Measurements from ENCODE around the gene EPHB2. TPM values are rescaled to one million over a fixed set of nuclear protein-coding genes. Genes with fewer than 3 reads are reported as not detected.

Gene EPHB2
- total RNA-seq, 1 donor from 2014 or later = not detected

DNA sequence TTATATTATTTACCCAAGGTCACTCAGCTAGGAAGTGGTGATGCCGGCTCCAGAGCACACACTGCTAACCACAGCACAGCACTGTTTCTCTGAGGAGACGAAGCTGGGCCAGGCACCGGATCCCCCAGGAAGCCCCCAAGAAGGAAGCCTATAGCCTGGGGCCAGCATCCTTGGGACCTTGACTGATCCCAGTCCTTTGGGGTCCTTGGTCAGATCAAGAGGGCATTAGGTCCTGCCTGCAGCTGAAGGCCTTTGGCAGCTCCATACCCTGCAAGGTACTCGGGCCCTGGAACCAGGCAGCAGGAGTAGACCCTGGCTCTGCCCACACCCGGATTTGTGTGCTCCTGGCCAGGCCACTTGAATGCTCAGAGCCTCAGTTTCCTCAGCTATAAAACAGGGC is 134.0 kb downstream of the EPHB2 start:
- no peaks in the 10 kb centered on the region for H3K9me3 Mint-ChIP-seq
- intact Hi-C loops (cut with micrococcal nuclease) = no loop called here
- peaks cover 13% of the 10 kb centered on the region for H3K27me3 Mint-ChIP-seq (ENCODE audit: low read depth)
- H3K27ac Mint-ChIP-seq = no peak overlapping the region
- H3K4me1 Mint-ChIP-seq (ENCODE audit: low read depth) = no peaks in the 10 kb centered on the region
- no peaks in the 10 kb centered on the region for H3K36me3 Mint-ChIP-seq (ENCODE audit: low read depth)
- DNase-seq (ENCODE audit: low spot score) = no peak
- no peak overlapping the region for H3K4me3 Mint-ChIP-seq (ENCODE audit: low read depth)

DNA sequence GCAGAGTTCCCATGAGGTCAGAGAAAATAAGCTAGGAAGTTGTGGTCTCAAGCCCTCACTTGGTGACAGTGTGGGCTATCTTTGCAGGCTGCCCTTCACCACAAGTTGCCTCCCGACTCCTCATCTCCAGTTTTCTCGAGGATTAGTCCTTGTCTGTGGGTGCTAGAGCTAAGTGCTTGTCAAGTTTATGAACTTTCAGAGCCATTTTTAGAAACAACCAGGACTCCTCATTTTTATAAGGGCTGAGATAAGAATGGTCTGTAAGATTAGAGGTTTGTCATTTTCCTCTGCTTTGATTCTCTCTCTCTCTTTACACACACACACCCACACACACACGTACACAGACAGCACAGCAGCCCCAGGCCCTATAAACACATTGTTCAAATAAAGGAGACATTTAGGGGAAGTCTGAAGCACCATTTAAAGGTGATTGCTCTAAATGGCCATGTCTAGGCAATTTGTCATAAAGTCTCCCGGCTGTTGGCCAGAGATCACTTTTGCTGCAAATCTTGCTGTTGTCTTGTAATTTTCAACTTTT is 134.8 kb downstream of the EPHB2 start:
- Mint-ChIP-seq H3K27ac (no peak overlapping the region), H3K9me3 (no peaks in the 10 kb centered on the region), H3K27me3 (ENCODE audit: low read depth) (peaks cover 13% of the 10 kb centered on the region), H3K4me3 (ENCODE audit: low read depth) (no peak overlapping the region), H3K4me1 (ENCODE audit: low read depth) (no peaks in the 10 kb centered on the region), H3K36me3 (ENCODE audit: low read depth) (no peaks in the 10 kb centered on the region)
- intact Hi-C loops (cut with micrococcal nuclease) = no loop called here
- DNase-seq (ENCODE audit: low spot score) = no peak

GRCh38 chr1:22846458-22846857 is 135.8 kb downstream of the EPHB2 start:
- Mint-ChIP-seq H3K27me3 (ENCODE audit: low read depth) (peaks cover 13% of the 10 kb centered on the region), H3K27ac (no peak overlapping the region), H3K4me1 (ENCODE audit: low read depth) (no peaks in the 10 kb centered on the region), H3K9me3 (no peaks in the 10 kb centered on the region), H3K36me3 (ENCODE audit: low read depth) (no peaks in the 10 kb centered on the region), H3K4me3 (ENCODE audit: low read depth) (no peak overlapping the region)
- intact Hi-C loops (cut with micrococcal nuclease) = no loop called here
- DNase-seq (ENCODE audit: low spot score) = no peak

- no peak overlapping the region for H3K4me3 Mint-ChIP-seq (ENCODE audit: low read depth)
- intact Hi-C loops (cut with micrococcal nuclease) = no loop called here
- no peaks in the 10 kb centered on the region for H3K4me1 Mint-ChIP-seq (ENCODE audit: low read depth)
- H3K36me3 Mint-ChIP-seq (ENCODE audit: low read depth) = no peaks in the 10 kb centered on the region
- DNase-seq (ENCODE audit: low spot score) = no peak
- no peaks in the 10 kb centered on the region for H3K9me3 Mint-ChIP-seq
- H3K27me3 Mint-ChIP-seq (ENCODE audit: low read depth) = peaks cover 13% of the 10 kb centered on the region
- no peak overlapping the region for H3K27ac Mint-ChIP-seq
Measured at GRCh38 chr1:22847249-22847648, 136.6 kb downstream of the EPHB2 start.

- Mint-ChIP-seq H3K36me3 (ENCODE audit: low read depth) (no peaks in the 10 kb centered on the region), H3K4me3 (ENCODE audit: low read depth) (no peak overlapping the region), H3K9me3 (no peaks in the 10 kb centered on the region), H3K27ac (no peak overlapping the region), H3K4me1 (ENCODE audit: low read depth) (no peaks in the 10 kb centered on the region), H3K27me3 (ENCODE audit: low read depth) (peaks cover 13% of the 10 kb centered on the region)
- DNase-seq (ENCODE audit: low spot score) = no peak
- intact Hi-C loops (cut with micrococcal nuclease) = no loop called here
Measured at GRCh38 chr1:22847709-22848108, 137.1 kb downstream of the EPHB2 start.

DNA sequence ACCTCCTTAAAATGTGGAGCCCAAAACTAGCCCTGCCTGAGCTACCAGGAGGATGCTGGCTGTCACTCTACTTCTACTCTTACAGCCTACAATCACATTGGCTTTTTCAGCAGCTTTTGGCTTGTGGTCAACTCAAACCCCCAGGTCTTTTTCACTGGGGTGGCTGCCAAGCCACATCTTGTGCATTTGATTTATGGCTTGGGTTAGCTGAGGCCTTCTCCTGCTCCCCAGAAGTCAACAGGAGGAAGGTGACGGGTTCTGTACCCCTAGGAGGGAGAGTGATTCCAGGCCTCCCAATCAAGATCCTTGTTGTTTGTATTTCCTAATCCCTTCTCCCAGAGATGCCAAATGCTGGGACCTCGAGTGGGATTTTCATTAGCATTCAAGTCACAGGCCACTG is 137.8 kb downstream of the EPHB2 start:
- Mint-ChIP-seq H3K27me3 (ENCODE audit: low read depth) (peaks cover 13% of the 10 kb centered on the region), H3K4me3 (ENCODE audit: low read depth) (no peak overlapping the region), H3K36me3 (ENCODE audit: low read depth) (no peaks in the 10 kb centered on the region), H3K9me3 (no peaks in the 10 kb centered on the region), H3K27ac (no peak overlapping the region), H3K4me1 (ENCODE audit: low read depth) (no peaks in the 10 kb centered on the region)
- intact Hi-C loops (cut with micrococcal nuclease) = no loop called here
- DNase-seq (ENCODE audit: low spot score) = no peak

- H3K27ac Mint-ChIP-seq = no peak overlapping the region
- H3K27me3 Mint-ChIP-seq (ENCODE audit: low read depth) = peaks cover 13% of the 10 kb centered on the region
- H3K36me3 Mint-ChIP-seq (ENCODE audit: low read depth) = no peaks in the 10 kb centered on the region
- intact Hi-C loops (cut with micrococcal nuclease) = no loop called here
- no peak overlapping the region for H3K4me3 Mint-ChIP-seq (ENCODE audit: low read depth)
- no peak for DNase-seq (ENCODE audit: low spot score)
- H3K9me3 Mint-ChIP-seq = no peaks in the 10 kb centered on the region
- H3K4me1 Mint-ChIP-seq (ENCODE audit: low read depth) = no peaks in the 10 kb centered on the region
Measured at GRCh38 chr1:22849770-22850169, 139.1 kb downstream of the EPHB2 start.

- H3K4me3 Mint-ChIP-seq (ENCODE audit: low read depth) = no peak overlapping the region
Measured at GRCh38 chr1:22850281-22850680, 139.6 kb downstream of the EPHB2 start.

DNA sequence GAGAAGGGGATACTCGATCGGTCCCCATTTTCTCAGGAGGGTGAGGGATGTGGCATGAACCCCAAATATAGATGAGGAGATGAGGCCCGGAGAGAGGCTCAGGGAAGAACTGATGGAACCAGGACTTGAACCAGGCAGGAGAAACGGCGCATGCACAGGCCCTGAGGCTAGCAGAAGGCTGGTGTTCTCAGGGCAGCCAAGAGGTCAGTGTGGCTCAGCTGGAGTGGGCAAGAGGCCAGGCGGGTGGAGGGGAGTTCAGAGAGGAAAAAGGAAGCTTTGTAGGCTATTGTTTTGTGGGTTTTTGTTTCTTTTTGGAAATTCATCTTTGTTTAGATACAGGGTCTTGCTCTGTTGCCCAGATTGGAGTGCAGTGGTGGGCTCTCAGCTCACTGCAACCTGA is 140.0 kb downstream of the EPHB2 start:
- no peak for DNase-seq (ENCODE audit: low spot score)
- intact Hi-C loops (cut with micrococcal nuclease) = no loop called here
- no peak overlapping the region for H3K4me3 Mint-ChIP-seq (ENCODE audit: low read depth)
- H3K9me3 Mint-ChIP-seq = no peaks in the 10 kb centered on the region
- no peak overlapping the region for H3K27ac Mint-ChIP-seq
- H3K27me3 Mint-ChIP-seq (ENCODE audit: low read depth) = peaks cover 10% of the 10 kb centered on the region
- H3K36me3 Mint-ChIP-seq (ENCODE audit: low read depth) = no peaks in the 10 kb centered on the region
- no peaks in the 10 kb centered on the region for H3K4me1 Mint-ChIP-seq (ENCODE audit: low read depth)

More at GRCh38 chr1:22850281-22850680, 139.6 kb downstream of the EPHB2 start:
- intact Hi-C loops (cut with micrococcal nuclease) = no loop called here
- no peak for DNase-seq (ENCODE audit: low spot score)
- Mint-ChIP-seq H3K4me1 (ENCODE audit: low read depth) (no peaks in the 10 kb centered on the region), H3K27me3 (ENCODE audit: low read depth) (peaks cover 13% of the 10 kb centered on the region), H3K36me3 (ENCODE audit: low read depth) (no peaks in the 10 kb centered on the region), H3K27ac (no peak overlapping the region), H3K9me3 (no peaks in the 10 kb centered on the region)

GRCh38 chr1:22851517-22851916 is 140.9 kb downstream of the EPHB2 start:
- no peak for DNase-seq (ENCODE audit: low spot score)
- Mint-ChIP-seq H3K4me3 (ENCODE audit: low read depth) (no peak overlapping the region), H3K9me3 (no peaks in the 10 kb centered on the region), H3K27ac (no peak overlapping the region), H3K4me1 (ENCODE audit: low read depth) (no peaks in the 10 kb centered on the region), H3K27me3 (ENCODE audit: low read depth) (peaks cover 5% of the 10 kb centered on the region), H3K36me3 (ENCODE audit: low read depth) (no peaks in the 10 kb centered on the region)
- intact Hi-C loops (cut with micrococcal nuclease) = no loop called here

DNA sequence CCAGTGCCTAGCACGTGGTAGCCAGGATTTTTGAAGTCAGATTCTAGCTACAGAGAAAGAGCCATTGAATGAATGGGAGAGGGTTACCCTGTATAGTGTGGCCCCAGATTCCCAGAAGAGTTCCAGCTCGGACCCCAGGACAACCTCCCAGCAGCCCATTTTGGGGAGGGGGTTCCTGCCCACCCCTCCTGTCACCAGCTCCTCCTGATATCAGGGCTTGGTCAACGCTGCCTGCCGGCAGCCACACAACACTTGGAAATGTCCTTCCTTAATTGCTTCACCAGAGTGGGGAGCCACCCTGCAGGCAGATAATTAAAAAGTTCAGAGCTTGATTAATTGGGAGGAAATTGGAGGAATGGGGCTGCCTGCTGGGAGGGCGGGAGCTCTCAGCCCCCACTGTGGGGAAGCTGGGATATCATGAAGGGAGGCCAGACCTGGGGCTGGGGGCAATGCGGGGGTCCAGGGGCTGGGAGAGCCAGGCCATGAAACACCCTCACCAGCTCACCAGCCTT is 141.6 kb downstream of the EPHB2 start:
- no peaks in the 10 kb centered on the region for H3K4me1 Mint-ChIP-seq (ENCODE audit: low read depth)
- H3K9me3 Mint-ChIP-seq = no peaks in the 10 kb centered on the region
- peaks cover 2% of the 10 kb centered on the region for H3K27me3 Mint-ChIP-seq (ENCODE audit: low read depth)
- intact Hi-C loops (cut with micrococcal nuclease) = no loop called here
- no peaks in the 10 kb centered on the region for H3K36me3 Mint-ChIP-seq (ENCODE audit: low read depth)
- H3K4me3 Mint-ChIP-seq (ENCODE audit: low read depth) = no peak overlapping the region
- H3K27ac Mint-ChIP-seq = no peak overlapping the region
- no peak for DNase-seq (ENCODE audit: low spot score)

DNA sequence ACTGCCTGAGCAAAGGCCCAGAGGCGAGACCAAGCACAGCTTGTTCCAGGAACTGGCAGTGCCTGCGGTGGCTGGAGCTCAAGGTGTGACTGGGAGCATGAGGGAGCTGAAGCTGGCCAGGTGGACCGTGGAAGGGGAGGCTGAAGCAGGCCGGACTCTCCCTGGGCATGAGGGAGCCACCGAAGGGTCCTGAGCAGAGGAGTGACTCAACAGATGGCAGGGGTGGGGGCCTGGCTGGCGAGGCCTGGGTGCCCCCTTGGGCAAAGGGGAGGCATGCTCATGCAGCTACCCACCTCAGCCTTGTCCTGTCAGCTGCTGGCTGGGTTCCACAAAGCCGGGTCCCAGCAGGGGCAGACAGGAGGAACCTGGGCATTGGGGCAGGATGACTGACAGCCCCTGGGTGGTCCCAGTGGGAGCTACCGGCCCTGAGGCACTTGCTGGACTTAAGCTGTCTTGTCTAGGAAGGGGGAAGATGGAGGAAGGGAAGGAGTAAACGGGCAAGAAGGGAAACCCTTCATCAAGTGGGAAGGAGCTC is 143.1 kb downstream of the EPHB2 start:
- H3K9me3 Mint-ChIP-seq = no peaks in the 10 kb centered on the region
- H3K4me1 Mint-ChIP-seq (ENCODE audit: low read depth) = no peaks in the 10 kb centered on the region
- no peak for DNase-seq (ENCODE audit: low spot score)
- no peak overlapping the region for H3K4me3 Mint-ChIP-seq (ENCODE audit: low read depth)
- H3K36me3 Mint-ChIP-seq (ENCODE audit: low read depth) = no peaks in the 10 kb centered on the region
- no peaks in the 10 kb centered on the region for H3K27me3 Mint-ChIP-seq (ENCODE audit: low read depth)
- no peak overlapping the region for H3K27ac Mint-ChIP-seq
- intact Hi-C loops (cut with micrococcal nuclease) = no loop called here

GRCh38 chr1:22854688-22855565 is 144.3 kb downstream of the EPHB2 start:
- no peaks in the 10 kb centered on the region for H3K36me3 Mint-ChIP-seq (ENCODE audit: low read depth)
- H3K4me3 Mint-ChIP-seq (ENCODE audit: low read depth) = no peak overlapping the region
- DNase-seq (ENCODE audit: low spot score) = no peak
- no peaks in the 10 kb centered on the region for H3K27me3 Mint-ChIP-seq (ENCODE audit: low read depth)
- intact Hi-C loops (cut with micrococcal nuclease) = no loop called here
- no peaks in the 10 kb centered on the region for H3K9me3 Mint-ChIP-seq
- H3K4me1 Mint-ChIP-seq (ENCODE audit: low read depth) = no peaks in the 10 kb centered on the region
- no peak overlapping the region for H3K27ac Mint-ChIP-seq

All from activated T-helper 2 cell treated with anti-CD3 and anti-CD28 coated beads, Interferon-gamma antibody, Interleukin-2, Interleukin-4, amounts not matched to agents 10 μg/mL and 5 μg/mL and 100 μg/mL, durations not matched to agents 14 hours and 24 hours and 36 hours (primary cell).